ENCODE data around the gene SLC34A2. TPM values are rescaled to one million over a fixed set of nuclear protein-coding genes. Genes with fewer than 3 reads are reported as not detected.

SLC34A2 gene
- total RNA-seq, 1 experiment from 2014 or later: 0.77 TPM

DNA sequence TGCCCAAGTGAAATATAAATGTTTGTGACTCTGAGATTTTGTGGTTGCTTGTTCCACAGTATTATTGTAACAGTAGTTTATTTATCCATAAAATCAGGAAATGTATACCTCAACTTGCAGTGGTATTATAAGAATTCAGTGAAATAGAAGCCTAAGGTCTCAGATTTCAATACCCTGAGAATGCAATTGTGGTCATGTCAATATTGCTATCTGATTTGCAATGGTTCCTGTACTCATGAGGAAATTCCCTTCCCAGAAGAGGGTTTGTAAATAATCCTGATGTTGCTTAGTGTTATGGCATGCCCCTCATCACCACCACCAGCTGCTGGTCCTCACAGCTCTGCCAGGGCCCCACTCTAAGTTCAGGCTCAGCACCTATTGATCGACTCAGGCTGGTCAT lies 67.8 kb downstream of the SLC34A2 start:
- intact Hi-C loops (cut with micrococcal nuclease; ENCODE audit: unreplicated experiment) (no loop called here), in situ Hi-C loops (cut with HindIII; ENCODE audit: low pct_unique_long_range_greater_than_20kb, low sequenced_read_pairs) (no loop called here)
- Histone ChIP-seq H3K9me3 (ENCODE audit: control insufficient read depth, insufficient read depth, low read depth, low read length) (no peaks in the 10 kb centered on the region), H3K4me3 (ENCODE audit: low read depth in 2 of 2, low read length in 2 of 2) (no peak overlapping the region), H3K27ac (ENCODE audit: low read length) (no peak overlapping the region), H3K27me3 (ENCODE audit: control insufficient read depth, insufficient read depth, low read length) (no peaks in the 10 kb centered on the region), H3K36me3 (ENCODE audit: control insufficient read depth, insufficient read depth, low read length) (no peaks in the 10 kb centered on the region), H3K4me1 (ENCODE audit: control insufficient read depth, insufficient read depth, low read length) (no peaks in the 10 kb centered on the region)
- POLR2A ChIA-PET: no interaction called here
- no TSS peak for BruUV-seq (replicated peaks)
- ATAC-seq (no peak), DNase-seq (ENCODE audit: low read depth, low spot score) (no peak)
- CTCF ChIA-PET: no interaction called here
- no peak for TF ChIP-seq POLR2AphosphoS5 (IDR thresholded peaks at IDR 0.05; ENCODE audit: low read depth, low read length)
- TF ChIP-seq, protein P1, sequence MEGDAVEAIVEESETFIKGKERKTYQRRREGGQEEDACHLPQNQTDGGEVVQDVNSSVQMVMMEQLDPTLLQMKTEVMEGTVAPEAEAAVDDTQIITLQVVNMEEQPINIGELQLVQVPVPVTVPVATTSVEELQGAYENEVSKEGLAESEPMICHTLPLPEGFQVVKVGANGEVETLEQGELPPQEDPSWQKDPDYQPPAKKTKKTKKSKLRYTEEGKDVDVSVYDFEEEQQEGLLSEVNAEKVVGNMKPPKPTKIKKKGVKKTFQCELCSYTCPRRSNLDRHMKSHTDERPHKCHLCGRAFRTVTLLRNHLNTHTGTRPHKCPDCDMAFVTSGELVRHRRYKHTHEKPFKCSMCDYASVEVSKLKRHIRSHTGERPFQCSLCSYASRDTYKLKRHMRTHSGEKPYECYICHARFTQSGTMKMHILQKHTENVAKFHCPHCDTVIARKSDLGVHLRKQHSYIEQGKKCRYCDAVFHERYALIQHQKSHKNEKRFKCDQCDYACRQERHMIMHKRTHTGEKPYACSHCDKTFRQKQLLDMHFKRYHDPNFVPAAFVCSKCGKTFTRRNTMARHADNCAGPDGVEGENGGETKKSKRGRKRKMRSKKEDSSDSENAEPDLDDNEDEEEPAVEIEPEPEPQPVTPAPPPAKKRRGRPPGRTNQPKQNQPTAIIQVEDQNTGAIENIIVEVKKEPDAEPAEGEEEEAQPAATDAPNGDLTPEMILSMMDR (IDR thresholded peaks at IDR 0.05): no peak
- TF ChIP-seq, protein P2, sequence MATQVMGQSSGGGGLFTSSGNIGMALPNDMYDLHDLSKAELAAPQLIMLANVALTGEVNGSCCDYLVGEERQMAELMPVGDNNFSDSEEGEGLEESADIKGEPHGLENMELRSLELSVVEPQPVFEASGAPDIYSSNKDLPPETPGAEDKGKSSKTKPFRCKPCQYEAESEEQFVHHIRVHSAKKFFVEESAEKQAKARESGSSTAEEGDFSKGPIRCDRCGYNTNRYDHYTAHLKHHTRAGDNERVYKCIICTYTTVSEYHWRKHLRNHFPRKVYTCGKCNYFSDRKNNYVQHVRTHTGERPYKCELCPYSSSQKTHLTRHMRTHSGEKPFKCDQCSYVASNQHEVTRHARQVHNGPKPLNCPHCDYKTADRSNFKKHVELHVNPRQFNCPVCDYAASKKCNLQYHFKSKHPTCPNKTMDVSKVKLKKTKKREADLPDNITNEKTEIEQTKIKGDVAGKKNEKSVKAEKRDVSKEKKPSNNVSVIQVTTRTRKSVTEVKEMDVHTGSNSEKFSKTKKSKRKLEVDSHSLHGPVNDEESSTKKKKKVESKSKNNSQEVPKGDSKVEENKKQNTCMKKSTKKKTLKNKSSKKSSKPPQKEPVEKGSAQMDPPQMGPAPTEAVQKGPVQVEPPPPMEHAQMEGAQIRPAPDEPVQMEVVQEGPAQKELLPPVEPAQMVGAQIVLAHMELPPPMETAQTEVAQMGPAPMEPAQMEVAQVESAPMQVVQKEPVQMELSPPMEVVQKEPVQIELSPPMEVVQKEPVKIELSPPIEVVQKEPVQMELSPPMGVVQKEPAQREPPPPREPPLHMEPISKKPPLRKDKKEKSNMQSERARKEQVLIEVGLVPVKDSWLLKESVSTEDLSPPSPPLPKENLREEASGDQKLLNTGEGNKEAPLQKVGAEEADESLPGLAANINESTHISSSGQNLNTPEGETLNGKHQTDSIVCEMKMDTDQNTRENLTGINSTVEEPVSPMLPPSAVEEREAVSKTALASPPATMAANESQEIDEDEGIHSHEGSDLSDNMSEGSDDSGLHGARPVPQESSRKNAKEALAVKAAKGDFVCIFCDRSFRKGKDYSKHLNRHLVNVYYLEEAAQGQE (IDR thresholded peaks at IDR 0.05; ENCODE audit: insufficient read depth in 1 of 2, low read depth in 2 of 2, low read length in 1 of 2): no peak
- no peak for TF ChIP-seq SIN3A (IDR thresholded peaks at IDR 0.05; ENCODE audit: borderline replicate concordance, insufficient read depth, low read depth, low read length)
- no peak for TF ChIP-seq TCF7L2 (IDR thresholded peaks at IDR 0.05; ENCODE audit: low read depth, low read length)

- H3K36me3 ChIP-seq (ENCODE audit: control insufficient read depth, insufficient read depth, low read length): no peaks in the 10 kb centered on the region
- intact Hi-C loops (cut with micrococcal nuclease; ENCODE audit: unreplicated experiment) (no loop called here), in situ Hi-C loops (cut with HindIII; ENCODE audit: low pct_unique_long_range_greater_than_20kb, low sequenced_read_pairs) (no loop called here)
- no peak overlapping the region for H3K4me3 ChIP-seq (ENCODE audit: low read depth in 2 of 2, low read length in 2 of 2)
- ATAC-seq (no peak), DNase-seq (ENCODE audit: low read depth, low spot score) (no peak)
- H3K4me1 ChIP-seq (ENCODE audit: control insufficient read depth, insufficient read depth, low read length): no peaks in the 10 kb centered on the region
- no peaks in the 10 kb centered on the region for H3K9me3 ChIP-seq (ENCODE audit: control insufficient read depth, insufficient read depth, low read depth, low read length)
- POLR2A ChIA-PET: no interaction called here
- no TSS peak for BruUV-seq (replicated peaks)
- no peak overlapping the region for H3K27ac ChIP-seq (ENCODE audit: low read length)
- CTCF ChIA-PET: no interaction called here
- no peak for TF ChIP-seq SIN3A (IDR thresholded peaks at IDR 0.05; ENCODE audit: borderline replicate concordance, insufficient read depth, low read depth, low read length)
- TF ChIP-seq, protein P1 (IDR thresholded peaks at IDR 0.05): no peak
- H3K27me3 ChIP-seq (ENCODE audit: control insufficient read depth, insufficient read depth, low read length): no peaks in the 10 kb centered on the region
Measured at GRCh38 chr4:25725870-25726269, 70.2 kb downstream of the SLC34A2 start.

All from Panc1 (cell line).